ENCODE data around the gene NFIA. TPM values are rescaled to one million over a fixed set of nuclear protein-coding genes. Genes with fewer than 3 reads are reported as not detected.

Gene NFIA
- total and polyA plus RNA-seq, 9 of the 15 experiments (the other 6 are each of a cell fraction or from before 2014, with no cell fraction given), result 5.3 to 24.9 (median 9.8) TPM

DNA sequence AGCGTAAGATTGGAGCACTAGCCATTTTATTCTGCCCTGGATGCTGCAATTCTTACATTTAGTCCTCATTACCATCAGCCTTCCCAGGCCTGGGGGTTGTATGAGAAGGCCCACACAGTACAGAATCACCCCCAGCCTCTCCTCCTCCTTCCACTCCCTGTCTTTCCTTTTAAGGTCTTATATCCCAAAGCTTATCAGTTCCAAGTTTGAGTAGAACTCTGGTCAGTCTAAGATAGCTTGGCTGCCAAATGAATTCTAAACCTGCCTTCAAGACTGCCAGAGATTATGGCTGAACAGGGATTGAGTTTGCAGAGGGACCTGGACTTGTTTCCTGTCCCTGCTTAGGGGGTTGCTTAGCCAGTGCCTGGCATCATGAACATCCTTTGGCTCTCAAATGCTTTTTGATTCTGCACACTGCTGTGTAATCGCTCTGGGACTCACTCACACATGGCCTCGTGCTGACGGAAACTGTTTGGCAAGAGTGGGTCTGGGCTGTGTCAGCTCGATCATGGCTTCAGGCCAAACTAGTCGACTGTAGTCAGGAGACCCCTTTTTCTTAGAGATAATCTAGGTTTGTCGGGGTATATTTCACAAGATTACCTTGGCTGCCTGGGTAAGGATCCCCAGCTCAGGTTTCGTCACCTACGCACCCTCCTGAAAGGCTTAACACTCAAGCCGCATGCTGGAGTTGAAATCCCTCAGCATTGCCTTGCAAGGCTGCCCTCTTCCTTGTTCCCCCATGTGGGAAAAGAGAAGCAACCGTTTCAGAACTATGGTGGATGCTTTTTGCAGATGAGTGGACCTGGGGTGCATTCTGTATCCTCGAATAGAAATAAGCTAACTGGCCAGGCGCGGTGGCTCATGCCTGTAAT lies 252.6 kb downstream of the NFIA start:
- Histone ChIP-seq H3K4me1 (replicated peaks in 1 of 2; ENCODE audit: control insufficient read depth in 2 of 2, insufficient read depth in 2 of 2, low read length in 2 of 2) (peaks cover 0 to 6% of the 10 kb centered on the region in 2 experiments; a peak in 2 of 5 replicates), H3K4me3 (no peak overlapping the region), H2AFZ (ENCODE audit: low read depth, low read length) (no peak overlapping the region), H4K20me1 (replicated peaks; ENCODE audit: control insufficient read depth, insufficient read depth, low read length) (no peaks in the 10 kb centered on the region; the same call in 1 of the 2 replicates), H3K4me2 (ENCODE audit: insufficient read depth, low read length) (no peak overlapping the region), H3K79me2 (ENCODE audit: control insufficient read depth, insufficient read depth, low read length) (no peaks in the 10 kb centered on the region), H3K9me1 (ENCODE audit: control insufficient read depth, insufficient read depth, low read length) (no peaks in the 10 kb centered on the region), H3K36me3 (ENCODE audit: control insufficient read depth, insufficient read depth, low read length) (peaks cover 21% of the 10 kb centered on the region), H3K9me3 (replicated peaks; ENCODE audit: control insufficient read depth, insufficient read depth, low read depth, low read length) (no peaks in the 10 kb centered on the region), H3K9ac (ENCODE audit: insufficient read depth in 1 of 2, low read depth in 2 of 2, low read length in 2 of 2) (no peak overlapping the region), H3K27ac (ENCODE audit: extremely low read depth, low read depth, low read length) (peak overlapping the region; percentile 30; the same call in 2 of the 3 replicates), H3K27me3 (ENCODE audit: control insufficient read depth in 2 of 2, insufficient read depth in 2 of 2, low read length in 2 of 2) (no peaks in the 10 kb centered on the region)
- peak; percentile 72 for ATAC-seq
- no peak for FAIRE-seq
- POLR2A ChIA-PET, result interaction anchor here (0.5 kb wide), 1 partner anchor 46 kb away, joined by 3 read pairs; no protein-coding TSS in a partner anchor
- peak in 1 of 4 experiments; percentile 20 for DNase-seq (ENCODE audit: extremely low read depth in 1 of 4, low spot score in 3 of 4)
- WGBS (ENCODE audit: insufficient coverage, low coverage, missing lambda C conversion rate), result 87% methylated on average over 13 of the region's 14 CpGs
- in situ Hi-C loops (cut with MboI) (no loop called here), intact Hi-C loops (cut with micrococcal nuclease) (no loop called here)
- BruUV-seq (replicated peaks), result no TSS peak
- CTCF ChIA-PET (ENCODE audit: low intra/inter-chr PET ratio), result interaction anchor here (0.6 kb wide), 1 partner anchor 141 kb away, joined by 3 read pairs; no protein-coding TSS in a partner anchor
- TF ChIP-seq JUN (IDR thresholded peaks at IDR 0.05; ENCODE audit: borderline replicate concordance, low read depth, low read length), result no peak
- no peak for TF ChIP-seq JUN (CRISPR knock-in tag; IDR thresholded peaks at IDR 0.05; ENCODE audit: borderline replicate concordance)
- no peak for TF ChIP-seq ETV1 (tag; conservative IDR thresholded peaks at IDR 0.05; ENCODE audit: low read depth)
- peak in 1 of 2 experiments; percentile 74; a peak in 1 of 4 replicates for TF ChIP-seq SRF (CRISPR knock-in tag; IDR thresholded peaks at IDR 0.05)
- TF ChIP-seq ZNF518B (CRISPR knock-in tag; IDR thresholded peaks at IDR 0.05), result no peak
- no peak for TF ChIP-seq CBX5 (IDR thresholded peaks at IDR 0.05; ENCODE audit: borderline replicate concordance, low read depth)
- TF ChIP-seq ZBTB40 (IDR thresholded peaks at IDR 0.05), result no peak
- TF ChIP-seq ZBTB40 (CRISPR knock-in tag; IDR thresholded peaks at IDR 0.05), result no peak
